ENCODE data around the gene WNT5B.
A peak's percentile ranks its signal among the peaks of the same experiment; 100 is the strongest.

The WNT5B gene

GRCh38 chr12:1630133-1630826 lies 1.2 kb downstream of the WNT5B start:
- DNase-seq (ENCODE audit: low read depth): no peak

- no peak for DNase-seq (ENCODE audit: low read depth)
Measured at GRCh38 chr12:1630827-1631591, 2.0 kb downstream of the WNT5B start.

GRCh38 chr12:1632702-1633101 lies 3.7 kb downstream of the WNT5B start:
- no peak for DNase-seq (ENCODE audit: low read depth)

- DNase-seq (ENCODE audit: low read depth): no peak
Measured at GRCh38 chr12:1633459-1633858, 4.4 kb downstream of the WNT5B start.

- DNase-seq (ENCODE audit: low read depth): no peak
Measured at GRCh38 chr12:1634149-1634548, 5.1 kb downstream of the WNT5B start.

GRCh38 chr12:1634590-1635191 lies 5.7 kb downstream of the WNT5B start:
- peak; percentile 35 for DNase-seq (ENCODE audit: low read depth)

GRCh38 chr12:1635301-1636095 lies 6.5 kb downstream of the WNT5B start:
- no peak for DNase-seq (ENCODE audit: low read depth)

- no peak for DNase-seq (ENCODE audit: low read depth)
Measured at GRCh38 chr12:1638203-1638602, 9.2 kb downstream of the WNT5B start.

GRCh38 chr12:1639538-1639937 lies 10.5 kb downstream of the WNT5B start:
- DNase-seq (ENCODE audit: low read depth): no peak

- no peak for DNase-seq (ENCODE audit: low read depth)
Measured at GRCh38 chr12:1640328-1641234, 11.6 kb downstream of the WNT5B start.

- no peak for DNase-seq (ENCODE audit: low read depth)
Measured at GRCh38 chr12:1642513-1642912, 13.5 kb downstream of the WNT5B start.

GRCh38 chr12:1643043-1643442 lies 14.0 kb downstream of the WNT5B start:
- DNase-seq (ENCODE audit: low read depth): no peak

GRCh38 chr12:1643905-1644533 lies 15.0 kb downstream of the WNT5B start:
- DNase-seq (ENCODE audit: low read depth): no peak

- DNase-seq (ENCODE audit: low read depth): peak; percentile 65
Measured at GRCh38 chr12:1644534-1645438, 15.8 kb downstream of the WNT5B start.

- no peak for DNase-seq (ENCODE audit: low read depth)
Measured at GRCh38 chr12:1645819-1646218, 16.8 kb downstream of the WNT5B start.

- no peak for DNase-seq (ENCODE audit: low read depth)
Measured at GRCh38 chr12:1646569-1647284, 17.7 kb downstream of the WNT5B start.

- no peak for DNase-seq (ENCODE audit: low read depth)
Measured at GRCh38 chr12:1647285-1647669, 18.2 kb downstream of the WNT5B start.

- DNase-seq (ENCODE audit: low read depth): no peak
Measured at GRCh38 chr12:1650260-1650977, 21.4 kb downstream of the WNT5B start.

- DNase-seq (ENCODE audit: low read depth): no peak
Measured at GRCh38 chr12:1650978-1651361, 21.9 kb downstream of the WNT5B start.

Measured in GM04504 (cell line).